Suprapubic skin (tissue), 4 donors: Measurements from ENCODE around the gene SLC25A24.

Experiments used
- EP300 ChIP-seq: sonication (generic); formaldehyde crosslinking; IDR thresholded peaks from one replicate; pipeline ENCODE4 v1.6.1; 2017; ENCODE audit warnings: antibody characterized with exemption
- POLR2A ChIP-seq, 2 donors: fragments of 450-650 bp; IDR thresholded peaks; one replicate each; pipeline ENCODE4 v1.6.1; 2017; ENCODE audit warnings: antibody characterized with exemption in 2 of 2, mild to moderate bottlenecking in 2 of 2, moderate library complexity in 2 of 2
- POLR2AphosphoS5 ChIP-seq, 3 donors: sonication (generic); formaldehyde crosslinking; IDR thresholded peaks; one replicate each; pipeline ENCODE4 v1.6.1; 2017; ENCODE audit warnings: antibody characterized with exemption in 3 of 3

DNA sequence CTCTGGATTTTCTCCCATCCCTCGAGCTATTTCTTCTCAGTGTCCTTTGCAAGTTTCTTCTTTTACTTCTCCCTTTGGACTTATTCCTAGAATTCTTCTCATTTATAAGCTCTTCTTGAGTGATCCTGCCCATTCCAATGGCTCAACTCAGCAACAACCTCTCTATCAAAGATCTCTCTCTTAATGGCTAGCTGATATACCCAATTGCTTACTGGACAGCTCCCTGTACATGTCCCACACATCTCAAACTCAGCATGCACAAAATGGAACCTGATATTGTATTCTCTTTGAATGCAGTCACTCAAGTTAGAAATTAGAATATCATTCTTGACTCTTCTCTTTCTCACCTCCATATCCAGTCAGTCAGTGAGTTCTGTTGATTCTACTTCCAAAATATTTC, 48.6 kb downstream of the SLC25A24 start:
- TF ChIP-seq POLR2A (IDR thresholded peaks at IDR 0.05) (no peak), EP300 (no peak), POLR2AphosphoS5 (IDR thresholded peaks at IDR 0.05) (no peak)
